Esophagus mucosa (tissue), 1 donor: ENCODE data around the gene CHRDL1. TPM values are rescaled to one million over a fixed set of nuclear protein-coding genes. Genes with fewer than 3 reads are reported as not detected.

Experiments
- ATAC-seq: fragments of 200-7000 bp; cut with Tn5 transposase; one replicate; pipeline ENCODE4 v1.9.1; 2020
- total RNA-seq: library from RNA; stranded (reverse); gene quantifications from one replicate; pipeline ENCODE4 v1.2.4, GENCODE V29; 2023
- donor health status: DM: yes; HTN: yes; CAD: no.

Gene CHRDL1
- total RNA-seq, 1 donor from 2014 or later = 1.7 TPM

DNA sequence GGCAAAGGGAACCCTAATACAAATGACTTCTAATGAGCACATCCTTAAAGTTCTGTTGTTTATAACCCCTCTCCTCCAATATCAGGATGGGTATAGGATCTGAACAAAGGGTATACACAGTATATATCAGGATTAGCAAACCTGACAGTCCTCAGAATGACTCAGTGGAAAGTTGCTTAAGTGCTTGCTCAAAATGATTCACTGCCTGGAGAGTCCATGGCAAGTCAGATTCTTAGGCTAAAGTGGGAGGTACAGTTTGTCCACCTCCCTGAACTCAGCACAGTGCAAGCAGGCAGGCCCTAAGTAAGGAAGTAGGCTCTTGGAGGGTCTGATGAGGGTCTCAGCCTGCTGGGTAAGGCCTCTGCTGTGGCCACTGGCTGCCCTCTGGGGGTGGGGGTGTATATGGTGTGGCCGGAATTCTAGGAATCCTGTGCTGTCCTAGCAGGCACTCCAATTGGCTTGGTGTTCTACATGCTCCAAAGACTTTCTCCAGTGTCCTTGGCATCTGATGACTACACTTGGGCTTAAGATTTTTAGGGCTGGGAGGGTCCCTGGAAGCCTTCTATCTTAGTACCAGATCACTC lies 54.3 kb downstream of the CHRDL1 start:
- ATAC-seq = peak; percentile 47

GRCh38 chrX:110734894-110735541 lies 60.6 kb downstream of the CHRDL1 start:
- no peak for ATAC-seq

DNA sequence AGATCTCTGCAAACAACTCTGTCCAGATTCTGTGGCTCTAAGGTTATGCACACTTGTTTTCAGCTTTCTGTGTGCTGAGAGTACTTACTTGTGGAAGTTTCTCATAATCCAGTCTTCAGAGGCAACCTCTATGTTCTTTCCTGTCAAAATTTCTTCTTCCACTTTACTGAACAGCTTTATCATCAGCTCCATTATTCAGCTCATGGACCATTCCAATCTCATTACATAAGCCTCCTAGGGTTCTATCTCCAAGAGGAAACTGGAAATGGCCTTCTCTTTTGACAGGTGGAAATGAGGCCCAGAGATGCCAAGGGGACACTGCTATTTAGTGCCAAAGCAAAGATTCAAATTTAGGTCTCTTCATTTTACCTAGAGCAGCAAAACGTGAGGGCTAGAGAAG lies 61.3 kb downstream of the CHRDL1 start:
- no peak for ATAC-seq

DNA sequence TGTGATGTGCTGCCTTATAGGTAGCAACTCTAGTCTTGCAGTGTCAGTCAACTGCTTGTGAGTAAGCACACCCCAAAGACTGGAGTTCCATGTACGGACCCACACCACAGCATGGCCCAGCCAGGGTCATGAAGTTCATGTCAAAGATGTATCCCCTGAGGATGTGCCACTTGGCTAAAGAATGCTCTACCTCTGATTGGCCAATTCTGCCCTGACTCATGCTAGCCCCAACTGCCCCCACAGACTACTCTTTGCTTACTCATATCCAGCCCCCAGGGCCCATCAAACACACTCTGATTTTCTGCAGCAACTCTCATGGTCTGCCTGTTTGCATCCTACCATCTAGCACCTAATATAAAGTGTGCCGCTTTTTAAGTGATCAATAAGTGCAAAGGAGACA lies 62.5 kb downstream of the CHRDL1 start:
- ATAC-seq = no peak

- no peak for ATAC-seq
Observed at GRCh38 chrX:110732266-110732665, 63.4 kb downstream of the CHRDL1 start.

DNA sequence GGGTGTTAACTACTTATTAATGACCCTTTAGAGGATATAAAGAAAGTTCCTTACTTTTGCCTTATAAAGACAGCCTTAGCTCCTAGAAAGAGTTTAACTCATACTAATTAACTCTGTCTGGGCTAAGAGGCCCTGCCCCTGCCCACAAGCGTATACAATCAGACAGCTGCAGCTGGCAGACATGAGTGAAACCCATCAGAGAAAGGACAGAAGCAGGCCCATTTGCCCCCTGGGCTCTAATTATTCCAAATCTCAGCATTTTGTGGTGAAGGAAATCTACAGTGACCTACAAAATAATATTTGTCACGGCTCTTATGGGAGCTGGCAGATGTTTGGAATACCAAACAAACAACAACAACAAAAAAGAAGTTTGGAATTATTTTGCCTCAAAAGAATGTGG lies 71.8 kb downstream of the CHRDL1 start:
- ATAC-seq = no peak

DNA sequence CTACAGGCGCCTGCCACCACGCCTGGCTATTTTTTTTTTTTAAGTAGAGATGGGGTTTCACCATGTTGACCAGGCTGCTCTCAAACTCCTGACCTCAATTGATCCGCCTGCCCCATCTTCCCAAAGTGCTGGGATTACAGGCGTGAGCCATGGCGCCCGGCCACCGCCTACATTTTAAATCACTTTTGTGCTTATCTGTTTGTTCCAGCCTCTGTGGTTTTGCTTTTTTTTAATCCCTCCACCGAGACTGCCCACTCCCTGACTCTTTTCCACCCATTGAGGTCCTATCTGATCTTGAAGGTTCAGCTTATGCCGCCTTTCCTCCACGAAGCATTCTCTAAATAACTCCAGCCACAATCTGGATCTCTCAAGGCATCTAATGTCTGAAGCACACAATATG lies 73.5 kb downstream of the CHRDL1 start:
- no peak for ATAC-seq

- ATAC-seq = no peak
Observed at GRCh38 chrX:110713666-110714065, 82.0 kb downstream of the CHRDL1 start.

DNA sequence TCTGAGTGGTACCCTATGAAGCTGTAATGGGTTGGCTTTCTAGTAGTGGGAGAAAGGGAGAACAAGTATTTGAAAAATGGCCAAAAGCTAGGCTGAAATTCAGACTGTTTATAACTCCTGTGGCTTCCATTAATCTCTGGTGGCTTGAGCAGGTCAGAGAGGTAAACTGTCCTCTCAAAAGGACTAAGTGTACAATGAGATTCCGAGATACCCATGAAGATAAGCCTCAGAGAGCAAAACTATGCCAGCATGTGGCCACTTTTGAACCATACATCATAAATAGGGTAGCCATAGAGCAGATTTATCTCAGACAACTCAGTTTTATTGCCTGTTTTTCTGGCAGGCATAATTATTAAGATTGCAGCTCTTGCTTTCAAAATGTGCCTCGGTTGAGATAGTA lies 89.2 kb downstream of the CHRDL1 start:
- ATAC-seq = no peak

DNA sequence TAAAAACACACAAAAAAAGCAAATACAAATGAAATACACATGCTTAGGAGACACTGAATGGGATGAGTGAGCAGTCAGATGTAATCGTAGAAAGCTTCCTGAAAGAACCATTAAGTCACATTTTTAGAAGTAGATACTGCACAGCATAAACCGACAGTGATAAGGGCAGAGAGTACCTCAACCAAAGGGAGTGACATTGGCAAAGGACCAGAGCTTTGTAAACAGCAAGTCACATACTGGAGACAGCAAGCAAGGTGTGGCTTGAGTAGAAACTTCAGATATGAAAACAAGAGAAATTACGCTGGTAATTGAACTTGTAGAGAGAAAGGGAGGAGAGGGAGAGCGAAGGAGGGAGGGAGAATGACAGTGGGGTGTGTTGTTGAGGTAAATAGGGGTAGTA lies 92.0 kb downstream of the CHRDL1 start:
- ATAC-seq = no peak

DNA sequence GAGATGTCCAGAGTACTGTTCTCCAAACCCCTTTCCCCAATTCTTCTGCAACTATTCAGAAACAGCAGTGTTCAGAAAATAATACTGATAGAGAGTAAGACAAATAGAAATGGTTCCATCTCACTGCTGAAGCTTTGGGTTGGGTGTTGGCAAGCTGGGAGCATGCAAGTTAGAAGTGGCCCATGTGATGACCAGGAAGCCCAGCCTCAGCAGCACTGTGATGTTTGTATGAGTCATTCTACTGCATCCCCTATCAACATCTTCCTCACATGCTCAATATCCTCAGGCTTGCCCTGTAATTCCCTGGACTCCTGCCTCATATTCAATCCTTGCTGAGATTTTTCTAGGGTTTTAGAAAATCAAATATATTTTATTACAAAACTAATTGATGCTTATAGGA lies 96.5 kb downstream of the CHRDL1 start:
- no peak for ATAC-seq

DNA sequence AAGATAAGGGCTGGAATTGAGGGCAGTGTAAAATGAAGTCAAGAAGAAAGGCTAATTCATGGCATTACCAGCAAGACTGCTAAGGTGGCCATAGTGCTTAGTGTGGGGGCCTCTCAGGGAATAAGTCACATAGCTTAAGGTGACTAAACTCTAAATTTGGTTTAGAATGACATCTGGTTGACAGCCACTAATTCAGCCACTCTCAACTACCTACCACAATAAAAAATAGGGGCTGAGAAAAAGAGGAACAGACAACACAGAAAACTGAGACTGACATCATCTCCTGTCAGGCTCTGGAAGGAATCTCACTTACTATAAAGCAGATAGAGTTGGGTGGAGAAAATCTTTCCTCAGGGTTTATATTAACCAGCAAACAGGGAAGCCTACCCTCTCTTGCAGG lies 96.9 kb downstream of the CHRDL1 start:
- ATAC-seq = no peak

GRCh38 chrX:110692866-110693265 lies 102.8 kb downstream of the CHRDL1 start:
- no peak for ATAC-seq

GRCh38 chrX:110691446-110691845 lies 104.2 kb downstream of the CHRDL1 start:
- no peak for ATAC-seq

- ATAC-seq = no peak
Observed at GRCh38 chrX:110684653-110685052, 111.0 kb downstream of the CHRDL1 start.

- no peak for ATAC-seq
Observed at GRCh38 chrX:110683925-110684324, 111.7 kb downstream of the CHRDL1 start.

GRCh38 chrX:110678591-110678990 lies 117.0 kb downstream of the CHRDL1 start:
- ATAC-seq = no peak

DNA sequence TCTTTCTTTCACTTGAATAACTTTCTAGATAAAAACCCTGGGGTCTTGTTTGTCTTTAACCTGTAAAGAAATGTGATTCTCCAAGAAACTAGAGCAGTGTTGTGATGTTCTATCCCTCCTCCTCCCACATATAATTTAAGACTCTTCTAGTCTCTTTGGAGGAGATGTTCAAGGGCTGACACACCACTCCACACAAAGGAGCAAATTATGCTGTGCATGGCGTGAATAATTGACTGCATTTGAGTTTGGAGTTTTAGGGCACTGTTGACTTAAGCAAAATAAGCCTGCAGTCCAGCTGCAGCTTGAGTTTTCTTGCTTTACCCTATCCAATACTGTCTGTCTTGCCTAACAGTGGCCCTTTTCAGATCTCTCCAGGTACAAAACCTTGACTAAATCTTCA lies 119.7 kb downstream of the CHRDL1 start:
- ATAC-seq = no peak

DNA sequence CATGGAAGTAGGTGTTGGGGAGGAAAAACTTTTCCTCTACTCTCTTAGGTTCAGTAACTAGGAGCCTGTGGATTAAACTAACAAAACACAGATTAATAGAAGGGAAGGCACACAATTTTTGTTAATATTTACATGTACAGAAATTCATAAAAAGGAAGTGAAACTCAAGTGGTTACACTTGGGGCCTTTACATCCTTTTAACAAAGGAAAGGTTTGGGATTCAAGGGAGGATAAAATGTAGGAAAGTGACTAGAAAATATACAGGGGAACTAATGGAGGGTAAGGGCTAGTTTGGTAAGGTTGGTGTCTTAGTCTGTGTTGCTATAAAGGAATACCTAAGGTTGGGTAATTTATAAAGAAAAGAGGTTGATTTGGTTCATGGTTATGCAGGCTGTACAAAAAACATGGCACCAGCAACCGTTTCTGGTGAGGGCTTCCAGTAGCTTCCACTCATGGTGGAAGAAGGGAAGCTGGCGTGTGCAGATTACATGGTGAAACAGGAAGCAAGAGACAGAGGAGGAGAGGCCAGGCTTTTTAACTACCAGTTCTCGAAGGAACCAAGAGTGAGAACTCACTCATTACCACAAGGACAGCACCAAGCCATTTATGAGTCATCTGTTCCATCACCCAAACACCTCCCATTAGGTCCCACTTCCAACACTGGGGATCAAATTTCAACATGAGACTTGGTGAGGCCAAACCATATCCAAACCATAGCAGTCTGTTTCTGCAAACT lies 124.4 kb downstream of the CHRDL1 start:
- no peak for ATAC-seq

- ATAC-seq = no peak
Observed at GRCh38 chrX:110669572-110669971, 126.0 kb downstream of the CHRDL1 start.

DNA sequence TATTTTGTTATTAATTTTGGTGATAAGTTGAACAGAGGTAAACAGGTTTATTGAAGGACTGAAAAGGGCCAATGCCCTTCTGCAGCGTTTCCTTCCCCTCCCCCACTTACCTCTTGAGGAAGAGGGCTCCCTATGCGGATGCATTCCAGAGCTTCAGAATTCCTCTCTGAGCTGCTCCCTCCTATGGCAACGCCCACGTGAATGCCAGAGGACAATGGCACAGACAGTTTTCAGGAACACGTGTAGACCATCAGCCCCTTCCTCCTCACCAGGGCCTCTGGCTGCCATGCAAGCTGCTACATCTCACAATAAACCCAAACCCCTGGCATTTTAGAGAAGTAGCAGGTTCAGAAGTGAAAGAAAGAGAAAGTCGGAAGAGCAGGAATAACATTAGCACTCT lies 127.9 kb downstream of the CHRDL1 start:
- no peak for ATAC-seq

DNA sequence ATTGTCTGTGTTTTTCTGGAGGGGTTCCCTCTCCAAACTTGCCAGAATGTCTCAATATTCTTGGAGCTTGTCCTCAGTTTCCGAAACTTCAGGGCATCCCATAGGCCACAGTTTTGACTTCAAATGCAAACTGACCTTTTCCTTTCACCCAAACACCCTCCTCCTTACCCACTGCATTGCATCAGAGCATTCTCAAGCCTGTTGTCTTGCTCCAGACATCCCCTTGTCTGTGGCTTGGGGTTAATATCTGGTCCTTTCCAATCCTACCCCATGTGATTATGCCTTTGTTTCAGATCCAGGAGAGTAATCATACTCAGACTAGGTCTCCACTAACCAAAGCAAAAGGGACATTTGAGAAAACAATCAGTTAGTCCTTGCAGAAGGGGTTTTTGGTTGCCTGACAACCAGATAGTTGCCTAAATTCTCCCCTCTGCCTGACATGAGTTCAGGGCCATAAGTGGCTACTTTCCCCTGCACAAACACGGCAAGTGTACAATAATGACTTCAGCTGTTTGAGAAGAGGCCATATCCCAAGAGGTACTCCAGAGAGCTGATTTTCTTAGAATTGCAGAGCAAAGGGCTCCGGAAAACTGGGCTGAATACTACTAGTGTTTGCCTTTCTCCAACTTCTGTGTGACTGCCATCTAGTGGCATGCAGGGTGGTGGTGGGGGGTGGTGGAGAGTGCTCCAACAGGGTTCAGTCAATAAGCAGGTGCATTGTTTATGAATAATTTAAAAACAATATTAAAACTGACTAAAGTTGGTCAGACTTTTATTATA lies 130.2 kb downstream of the CHRDL1 start:
- no peak for ATAC-seq

DNA sequence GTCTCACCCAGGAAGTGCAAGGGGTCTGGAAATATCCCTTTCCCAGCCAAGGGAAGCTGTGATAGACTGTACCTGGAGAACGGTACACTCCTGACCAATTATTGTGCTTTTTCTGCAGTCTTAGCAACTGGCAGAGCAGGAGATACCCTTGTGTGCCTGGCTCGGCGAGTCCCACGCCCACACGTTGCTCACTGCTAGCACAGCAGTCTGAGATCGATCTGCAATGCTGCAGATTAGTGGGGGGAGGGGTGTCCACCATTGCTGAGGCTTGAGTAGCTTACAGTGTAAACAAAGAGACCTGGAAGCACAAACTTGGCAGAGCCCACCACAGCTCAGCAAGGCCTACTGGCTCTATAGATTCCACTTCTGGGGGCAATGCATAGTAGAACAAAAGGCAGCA lies 138.5 kb downstream of the CHRDL1 start:
- no peak for ATAC-seq
